ENCODE measurements around the gene DPH5. TPM values are rescaled to one million over a fixed set of nuclear protein-coding genes. Genes with fewer than 3 reads are reported as not detected.

DPH5 gene
- total RNA-seq, 1 donor from 2014 or later: 51.9 TPM

DNA sequence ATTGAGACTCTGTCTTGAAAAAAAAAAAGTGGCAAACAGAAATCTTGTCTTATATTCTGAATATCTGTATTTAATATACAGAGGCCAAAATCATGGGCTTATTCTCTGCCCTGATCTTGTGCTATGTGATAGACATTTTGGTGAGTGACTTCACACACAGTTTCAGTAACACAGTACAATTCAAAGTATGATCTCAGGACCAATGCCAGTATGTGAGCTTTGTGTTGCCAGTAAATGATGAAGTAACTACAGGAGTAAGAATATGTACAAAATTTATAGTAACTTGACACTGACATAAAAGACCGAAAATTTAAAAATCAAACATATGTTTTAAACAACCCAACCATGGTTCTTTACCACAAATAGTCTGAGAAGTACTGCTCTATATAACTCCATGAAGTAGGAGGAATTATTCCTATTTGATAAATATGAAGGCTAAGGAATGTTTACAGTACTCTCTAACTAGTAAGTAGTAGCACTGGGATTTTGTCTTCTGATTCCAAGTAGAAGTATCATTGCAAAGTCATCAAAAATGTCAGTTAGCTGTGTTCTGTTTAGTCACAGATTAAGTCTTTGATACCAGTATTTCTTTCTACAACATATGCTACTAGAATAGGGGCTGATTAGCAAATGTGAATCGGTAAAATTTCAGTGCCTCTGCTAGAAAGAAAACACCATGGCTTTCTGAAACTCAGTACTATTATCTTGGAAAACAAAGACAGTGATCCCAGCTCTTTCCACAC is 25.3 kb downstream of the DPH5 start:
- POLR2A ChIA-PET: no interaction called here
- no peak for TF ChIP-seq CTCF (IDR thresholded peaks at IDR 0.05)
- CTCF ChIA-PET: no interaction called here
- Mint-ChIP-seq H3K27me3 (no peaks in the 10 kb centered on the region), H3K27ac (no peak overlapping the region), H3K36me3 (ENCODE audit: low read depth) (peaks cover 29% of the 10 kb centered on the region), H3K9me3 (no peaks in the 10 kb centered on the region), H3K4me1 (peaks cover 40% of the 10 kb centered on the region), H3K4me3 (no peak overlapping the region)
- ATAC-seq (ENCODE audit: low read depth) (no peak), DNase-seq (no peak)
- intact Hi-C loops (cut with micrococcal nuclease): no loop called here

GRCh38 chr1:100998426-100998825 is 27.2 kb downstream of the DPH5 start:
- intact Hi-C loops (cut with micrococcal nuclease): no loop called here
- DNase-seq: no peak
- no peak for TF ChIP-seq CTCF (IDR thresholded peaks at IDR 0.05)
- H3K36me3 Mint-ChIP-seq (ENCODE audit: low read depth): peaks cover 34% of the 10 kb centered on the region
- no peak overlapping the region for H3K4me3 Mint-ChIP-seq
- H3K27me3 Mint-ChIP-seq: no peaks in the 10 kb centered on the region
- ATAC-seq (ENCODE audit: low read depth): no peak
- peaks cover 42% of the 10 kb centered on the region for H3K4me1 Mint-ChIP-seq
- H3K9me3 Mint-ChIP-seq: no peaks in the 10 kb centered on the region
- POLR2A ChIA-PET: interaction anchor here (0.5 kb wide), 1 partner anchor 189 kb away, joined by 4 read pairs; no protein-coding TSS in a partner anchor
- CTCF ChIA-PET: no interaction called here
- no peak overlapping the region for H3K27ac Mint-ChIP-seq

DNA sequence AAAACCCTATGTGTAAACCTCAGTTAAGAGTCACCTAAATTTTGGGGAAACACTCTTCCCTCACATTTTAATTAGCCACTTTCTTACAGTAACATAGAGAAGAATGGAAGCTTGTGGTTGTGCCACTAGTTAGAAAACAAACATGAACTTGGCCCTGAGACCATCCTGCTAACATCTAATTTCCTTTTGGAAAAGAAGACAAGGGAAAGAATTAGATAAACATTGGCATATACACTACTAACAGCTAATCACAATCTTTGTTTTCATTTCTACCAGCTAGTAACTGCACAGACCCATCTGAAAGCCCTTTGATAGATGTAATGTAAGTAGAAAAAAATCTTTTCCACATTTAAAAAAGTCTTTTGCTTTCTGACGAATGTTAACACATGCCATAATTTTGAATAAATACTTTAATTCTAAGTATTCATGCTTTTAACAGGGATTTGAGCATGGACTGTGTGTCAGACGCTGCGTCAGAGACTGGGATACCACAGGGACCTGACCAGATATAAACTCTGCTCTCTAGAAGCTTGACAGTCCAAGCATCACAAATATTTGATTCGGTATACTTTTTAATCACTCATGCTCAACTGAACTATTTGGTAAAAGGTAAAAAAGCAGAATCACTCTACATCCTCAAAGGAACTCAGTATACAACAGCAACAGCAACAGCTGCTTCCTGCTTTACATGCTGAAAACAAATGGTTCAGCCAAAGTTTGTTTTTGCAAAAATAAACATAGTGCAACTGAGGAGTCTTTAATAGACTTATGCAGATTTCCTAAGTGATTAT is 30.2 kb downstream of the DPH5 start:
- no peaks in the 10 kb centered on the region for H3K9me3 Mint-ChIP-seq
- POLR2A ChIA-PET: interaction anchor here (1.1 kb wide), 1 partner anchor 241 kb away, joined by 3 read pairs; no protein-coding TSS in a partner anchor
- ATAC-seq (ENCODE audit: low read depth) (no peak), DNase-seq (no peak)
- peaks cover 46% of the 10 kb centered on the region for H3K36me3 Mint-ChIP-seq (ENCODE audit: low read depth)
- peak overlapping the region; percentile 30 for H3K27ac Mint-ChIP-seq
- H3K4me3 Mint-ChIP-seq: no peak overlapping the region
- H3K4me1 Mint-ChIP-seq: peaks cover 19% of the 10 kb centered on the region
- H3K27me3 Mint-ChIP-seq: no peaks in the 10 kb centered on the region
- intact Hi-C loops (cut with micrococcal nuclease): loop anchor here (2.0 kb wide), 1 partner anchor 17 kb away; no protein-coding TSS in a partner anchor
- CTCF ChIA-PET: no interaction called here
- TF ChIP-seq CTCF (IDR thresholded peaks at IDR 0.05): no peak

GRCh38 chr1:100989306-100990077 is 36.1 kb downstream of the DPH5 start:
- POLR2A ChIA-PET: interaction anchor here (0.6 kb wide), 1 partner anchor 246 kb away, joined by 3 read pairs; no protein-coding TSS in a partner anchor

More at GRCh38 chr1:100989306-100990077, 36.1 kb downstream of the DPH5 start:
- H3K4me3 Mint-ChIP-seq: no peak overlapping the region
- peaks cover 50% of the 10 kb centered on the region for H3K36me3 Mint-ChIP-seq (ENCODE audit: low read depth)
- no peak overlapping the region for H3K27ac Mint-ChIP-seq
- intact Hi-C loops (cut with micrococcal nuclease): no loop called here
- H3K27me3 Mint-ChIP-seq: no peaks in the 10 kb centered on the region
- H3K4me1 Mint-ChIP-seq: no peaks in the 10 kb centered on the region
- no peaks in the 10 kb centered on the region for H3K9me3 Mint-ChIP-seq
- DNase-seq (no peak), ATAC-seq (ENCODE audit: low read depth) (no peak)
- no peak for TF ChIP-seq CTCF (IDR thresholded peaks at IDR 0.05)
- CTCF ChIA-PET: interaction anchor here (1.0 kb wide), 2 partner anchors 34 to 299 kb away, joined by 3 to 4 read pairs; no protein-coding TSS in a partner anchor
